Osteoblast (primary cell): ENCODE results near the gene OBSCN. TPM values are rescaled to one million over a fixed set of nuclear protein-coding genes. Genes with fewer than 3 reads are reported as not detected.

Source experiments
- DNase-seq: peaks from one replicate; pipeline ENCODE4 v3.0.0; 2011; ENCODE audit warnings: low spot score, mixed read lengths; ENCODE audit not compliant: insufficient read length; ENCODE audit errors: missing footprints
- H2AFZ ChIP-seq: 2 replicates; pipeline ENCODE4 v1.6.0; 2011; ENCODE audit warnings: mild to moderate bottlenecking, low read length
- H3K27ac ChIP-seq: 2 replicates; pipeline ENCODE4 v1.5.1; 2011; ENCODE audit warnings: mild to moderate bottlenecking, low read depth, low read length, moderate library complexity
- H3K27me3 ChIP-seq: 2 replicates; pipeline ENCODE4 v1.6.0; 2012; ENCODE audit warnings: mild to moderate bottlenecking, control low read depth, inconsistent platforms, low read length, moderate library complexity; ENCODE audit not compliant: insufficient read depth
- H3K36me3 ChIP-seq: 2 replicates; pipeline ENCODE4 v1.5.1; 2011; ENCODE audit warnings: mild to moderate bottlenecking, low read length, control low read depth, moderate library complexity; ENCODE audit not compliant: insufficient read depth
- H3K4me1 ChIP-seq: 2 replicates; pipeline ENCODE4 v1.5.1; 2011; ENCODE audit warnings: mild to moderate bottlenecking, low read length, control low read depth, moderate library complexity; ENCODE audit not compliant: insufficient read depth
- H3K4me2 ChIP-seq: 2 replicates; pipeline ENCODE4 v1.6.0; 2011; ENCODE audit warnings: mild to moderate bottlenecking, low read length; ENCODE audit not compliant: insufficient read depth
- H3K4me3 ChIP-seq: fragments of 200-600 bp; sonication (generic); 3 replicates; pipeline ENCODE4 v1.5.1; 2012; ENCODE audit warnings: mild to moderate bottlenecking, low read length, inconsistent platforms; ENCODE audit not compliant: insufficient read depth
- H3K79me2 ChIP-seq: 2 replicates; pipeline ENCODE4 v1.6.0; 2012; ENCODE audit warnings: mild to moderate bottlenecking, low read length, control low read depth, inconsistent platforms; ENCODE audit not compliant: insufficient read depth
- H3K9me3 ChIP-seq: 2 replicates; pipeline ENCODE4 v1.5.1; 2011; ENCODE audit warnings: low read depth, low read length, control low read depth
- H4K20me1 ChIP-seq: 2 replicates; pipeline ENCODE4 v1.6.0; 2012; ENCODE audit warnings: mild to moderate bottlenecking, low read length, control low read depth; ENCODE audit not compliant: insufficient read depth
- total RNA-seq: library from RNA; depleted of rRNA; stranded (reverse); fragments of >200 nt; gene quantifications from 2 replicates; pipeline ENCODE4 v1.2.3, GENCODE V29; 2012
- TF ChIP-seq, protein P1 (sequence below): IDR thresholded peaks from 2 replicates; pipeline ENCODE4 v1.5.1; 2011; ENCODE audit warnings: mild to moderate bottlenecking, low read depth, low read length, moderate library complexity; ENCODE audit errors: extremely low read depth

OBSCN gene
- total RNA-seq, 1 donor, result 2.9 TPM

DNA sequence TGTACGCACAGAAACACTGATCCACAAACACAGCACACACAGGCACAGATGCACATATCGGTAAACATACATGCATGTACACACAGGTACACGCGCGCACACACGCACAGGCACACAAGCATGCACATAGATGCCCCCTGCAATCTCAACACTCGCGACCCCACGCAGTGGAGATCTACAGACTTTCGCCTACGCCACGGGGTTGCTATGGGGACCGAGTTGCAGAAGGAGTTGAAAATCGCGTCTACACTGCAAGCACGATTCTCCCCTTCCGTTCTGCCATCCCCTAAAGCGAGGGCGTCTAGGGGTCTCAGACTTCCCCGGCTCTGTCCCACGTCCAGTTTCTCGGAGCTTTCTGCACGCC, 208.0 kb downstream of the OBSCN start:
- Histone ChIP-seq H3K27ac (no peak overlapping the region), H4K20me1 (peaks cover 20% of the 10 kb centered on the region), H3K4me2 (peak overlapping the region; percentile 43), H3K4me1 (peaks cover 4% of the 10 kb centered on the region), H2AFZ (no peak overlapping the region), H3K4me3 (peak overlapping the region; percentile 37), H3K79me2 (no peaks in the 10 kb centered on the region), H3K27me3 (peaks cover 32% of the 10 kb centered on the region), H3K36me3 (no peaks in the 10 kb centered on the region), H3K9me3 (no peaks in the 10 kb centered on the region)
- no peak for DNase-seq
- TF ChIP-seq, protein P1, sequence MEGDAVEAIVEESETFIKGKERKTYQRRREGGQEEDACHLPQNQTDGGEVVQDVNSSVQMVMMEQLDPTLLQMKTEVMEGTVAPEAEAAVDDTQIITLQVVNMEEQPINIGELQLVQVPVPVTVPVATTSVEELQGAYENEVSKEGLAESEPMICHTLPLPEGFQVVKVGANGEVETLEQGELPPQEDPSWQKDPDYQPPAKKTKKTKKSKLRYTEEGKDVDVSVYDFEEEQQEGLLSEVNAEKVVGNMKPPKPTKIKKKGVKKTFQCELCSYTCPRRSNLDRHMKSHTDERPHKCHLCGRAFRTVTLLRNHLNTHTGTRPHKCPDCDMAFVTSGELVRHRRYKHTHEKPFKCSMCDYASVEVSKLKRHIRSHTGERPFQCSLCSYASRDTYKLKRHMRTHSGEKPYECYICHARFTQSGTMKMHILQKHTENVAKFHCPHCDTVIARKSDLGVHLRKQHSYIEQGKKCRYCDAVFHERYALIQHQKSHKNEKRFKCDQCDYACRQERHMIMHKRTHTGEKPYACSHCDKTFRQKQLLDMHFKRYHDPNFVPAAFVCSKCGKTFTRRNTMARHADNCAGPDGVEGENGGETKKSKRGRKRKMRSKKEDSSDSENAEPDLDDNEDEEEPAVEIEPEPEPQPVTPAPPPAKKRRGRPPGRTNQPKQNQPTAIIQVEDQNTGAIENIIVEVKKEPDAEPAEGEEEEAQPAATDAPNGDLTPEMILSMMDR, result no peak

GRCh38 chr1:228416217-228416933, 208.5 kb downstream of the OBSCN start, which contains the start of gene TRIM17:
Gene TRIM17 (minus strand): TSS chr1:228416861. CDS start chr1:228415072, 1,789 bp downstream.
- no peak within 1 kb of the TSS for H3K27ac ChIP-seq
- H3K36me3 ChIP-seq, result no peaks in the 10 kb centered on the region
- H3K9me3 ChIP-seq, result no peaks in the 10 kb centered on the region
- H3K4me1 ChIP-seq, result peaks cover 4% of the 10 kb centered on the region
- no peaks in the 10 kb centered on the region for H3K79me2 ChIP-seq
- peak; percentile 87 for DNase-seq
- H3K4me3 ChIP-seq, result peak within 1 kb of the TSS; percentile 37
- peak within 1 kb of the TSS; percentile 43 for H3K4me2 ChIP-seq
- peaks cover 20% of the 10 kb centered on the region for H4K20me1 ChIP-seq
- no peak within 1 kb of the TSS for H2AFZ ChIP-seq
- TF ChIP-seq, protein P1, result no peak
- H3K27me3 ChIP-seq, result peaks cover 32% of the 10 kb centered on the region

- DNase-seq, result no peak
- TF ChIP-seq, protein P1, result no peak
- Histone ChIP-seq H3K9me3 (no peaks in the 10 kb centered on the region), H3K27ac (no peak overlapping the region), H3K4me3 (no peak overlapping the region), H3K4me1 (peaks cover 4% of the 10 kb centered on the region), H3K36me3 (no peaks in the 10 kb centered on the region), H4K20me1 (peaks cover 18% of the 10 kb centered on the region), H3K27me3 (peaks cover 32% of the 10 kb centered on the region), H2AFZ (no peak overlapping the region), H3K4me2 (no peak overlapping the region), H3K79me2 (no peaks in the 10 kb centered on the region)
Measured at GRCh38 chr1:228417061-228417460, 209.2 kb downstream of the OBSCN start.

DNA sequence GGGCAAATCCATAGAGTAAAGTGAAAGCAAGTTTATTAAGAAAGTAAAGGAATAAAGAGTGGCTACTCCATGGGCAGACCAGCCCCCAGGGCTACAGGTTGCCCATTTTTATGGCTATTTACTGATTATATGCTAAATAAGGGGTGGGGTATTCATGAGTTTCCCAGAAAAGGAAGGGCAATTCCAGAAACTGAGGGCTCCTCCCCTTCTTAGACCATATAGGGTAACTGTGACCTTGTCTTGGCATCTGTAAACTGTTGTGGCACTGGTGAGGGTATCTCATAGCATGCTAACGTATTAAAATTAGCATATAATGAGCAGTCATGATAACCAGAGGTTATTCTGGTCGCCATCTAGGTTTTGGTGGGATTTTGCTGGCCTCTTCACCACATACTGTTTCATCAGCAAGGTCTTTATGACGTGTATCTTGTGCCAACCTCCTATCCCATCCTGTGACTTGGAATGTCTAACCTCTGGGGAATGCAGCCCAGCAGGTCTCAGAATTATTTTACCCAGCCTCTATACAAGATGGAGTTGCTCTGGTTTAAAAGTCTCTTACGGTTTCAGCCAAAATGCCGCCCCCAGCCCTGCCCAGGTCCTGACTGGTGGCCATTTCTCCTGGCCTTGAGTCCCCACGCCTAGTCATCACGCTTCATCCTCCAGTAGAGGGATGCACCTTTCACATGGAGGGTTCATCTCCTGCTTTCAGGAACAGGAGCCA, 209.8 kb downstream of the OBSCN start:
- Histone ChIP-seq H3K4me2 (no peak overlapping the region), H4K20me1 (peaks cover 18% of the 10 kb centered on the region), H3K9me3 (no peaks in the 10 kb centered on the region), H3K27me3 (peaks cover 32% of the 10 kb centered on the region), H3K27ac (no peak overlapping the region), H3K4me1 (peaks cover 4% of the 10 kb centered on the region), H3K36me3 (no peaks in the 10 kb centered on the region), H3K79me2 (no peaks in the 10 kb centered on the region), H2AFZ (no peak overlapping the region), H3K4me3 (no peak overlapping the region)
- TF ChIP-seq, protein P1, result no peak
- DNase-seq, result peak; percentile 17
